GM23338 (cell line): ENCODE results near the gene TMEM256. TPM values are rescaled to one million over a fixed set of nuclear protein-coding genes. Genes with fewer than 3 reads are reported as not detected.

Source experiments
- ATAC-seq: fragments of 200-7000 bp; cut with Tn5 transposase; 3 replicates; pipeline ENCODE4 v1.9.1; 2020
- DNase-seq: peaks from one replicate; pipeline ENCODE4 v3.0.0-alpha.2; 2015; ENCODE audit warnings: low spot score
- H2AFZ ChIP-seq: fragments of 200-600 bp; sonication (generic); 2 replicates; pipeline ENCODE4 v1.8.0; 2016; ENCODE audit warnings: antibody characterized with exemption, mild to moderate bottlenecking, moderate library complexity
- H3F3A ChIP-seq: fragments of 200-600 bp; sonication (generic); replicated peaks from 2 replicates; pipeline ENCODE4 v1.8.0; 2017; ENCODE audit warnings: antibody characterized with exemption, mixed run types, low read depth
- H3K27ac ChIP-seq: fragments of 200-600 bp; sonication (generic); 2 replicates; pipeline ENCODE4 v1.6.1; 2016; ENCODE audit warnings: low read depth
- H3K27me3 ChIP-seq: fragments of 200-600 bp; sonication (generic); 2 replicates; pipeline ENCODE4 v1.8.0; 2016; ENCODE audit warnings: mild to moderate bottlenecking, mixed run types, moderate library complexity; ENCODE audit not compliant: insufficient read depth
- H3K36me3 ChIP-seq: fragments of 200-600 bp; sonication (generic); 2 replicates; pipeline ENCODE4 v1.8.0; 2016; ENCODE audit warnings: mild to moderate bottlenecking; ENCODE audit not compliant: insufficient read depth
- H3K4me1 ChIP-seq: fragments of 200-600 bp; sonication (generic); 2 replicates; pipeline ENCODE4 v1.8.0; 2016; ENCODE audit warnings: mild to moderate bottlenecking, moderate library complexity; ENCODE audit not compliant: insufficient read depth
- H3K4me2 ChIP-seq: fragments of 200-600 bp; sonication (generic); 2 replicates; pipeline ENCODE4 v1.7.1; 2017; ENCODE audit warnings: mixed run types
- H3K4me3 ChIP-seq: fragments of 200-600 bp; sonication (generic); 2 replicates; pipeline ENCODE4 v1.6.1; 2016; ENCODE audit warnings: mixed run types
- H3K79me2 ChIP-seq: fragments of 200-600 bp; sonication (generic); replicated peaks from 2 replicates; pipeline ENCODE4 v1.8.0; 2017; ENCODE audit warnings: mild to moderate bottlenecking; ENCODE audit not compliant: insufficient read depth
- H3K9me2 ChIP-seq: fragments of 200-600 bp; sonication (generic); 2 replicates; pipeline ENCODE4 v1.8.0; 2017; ENCODE audit not compliant: insufficient read depth
- H4K20me1 ChIP-seq: fragments of 200-600 bp; sonication (generic); replicated peaks from 2 replicates; pipeline ENCODE4 v1.8.0; 2017; ENCODE audit warnings: mild to moderate bottlenecking; ENCODE audit not compliant: insufficient read depth
- H3K27ac Mint-ChIP-seq: 2 replicates; pipeline ENCODE4 v1.8.0; 2020; ENCODE audit warnings: inconsistent platforms, mild to moderate bottlenecking, moderate library complexity, mixed read lengths
- H3K27me3 Mint-ChIP-seq: 3 replicates; pipeline ENCODE4 v1.8.0; 2022; ENCODE audit warnings: low read depth, mild to moderate bottlenecking, moderate library complexity, mixed read lengths, inconsistent platforms; ENCODE audit not compliant: insufficient read depth, poor library complexity
- H3K36me3 Mint-ChIP-seq: 3 replicates; pipeline ENCODE4 v1.8.0; 2021; ENCODE audit warnings: low read depth, mild to moderate bottlenecking, inconsistent platforms, moderate library complexity, mixed read lengths
- H3K4me1 Mint-ChIP-seq: 3 replicates; pipeline ENCODE4 v1.8.0; 2020; ENCODE audit warnings: mild to moderate bottlenecking, inconsistent platforms, mixed read lengths
- H3K4me3 Mint-ChIP-seq: 3 replicates; pipeline ENCODE4 v1.8.0; 2021; ENCODE audit warnings: moderate library complexity, mild to moderate bottlenecking, inconsistent platforms, mixed read lengths
- H3K9me3 Mint-ChIP-seq: 3 replicates; pipeline ENCODE4 v1.8.0; 2020; ENCODE audit warnings: moderate library complexity, mild to moderate bottlenecking, inconsistent platforms, mixed read lengths
- CREB1 ChIP-seq: fragments of 250-450 bp; sonication (Bioruptor Pico); IDR thresholded peaks from 2 replicates; pipeline ENCODE4 v1.5.0; 2020; ENCODE audit warnings: low read depth, mild to moderate bottlenecking, moderate library complexity
- CTCF ChIP-seq, 2 experiments: fragments of 200-600 bp in 1 of 2; sonication (generic) in 1 of 2; conservative IDR thresholded peaks; 2 replicates each; pipeline versions ENCODE4 v1.5.1 to v1.6.1; 2016 to 2017; ENCODE audit warnings: antibody characterized with exemption in 2 of 2, low read depth in 2 of 2, mild to moderate bottlenecking in 2 of 2, moderate library complexity in 1 of 2
- ETS1 ChIP-seq: IDR thresholded peaks from 2 replicates; pipeline ENCODE4 v1.6.1; 2016; ENCODE audit warnings: antibody characterized with exemption
- EZH2 ChIP-seq: fragments of 200-600 bp; sonication (generic); IDR thresholded peaks from one replicate; pipeline ENCODE4 v1.8.0; 2017; ENCODE audit warnings: antibody characterized with exemption, mild to moderate bottlenecking, low read depth; ENCODE audit not compliant: unreplicated experiment
- EZH2phosphoT487 ChIP-seq: fragments of 200-600 bp; sonication (generic); IDR thresholded peaks from one replicate; pipeline ENCODE4 v1.8.1; 2018; ENCODE audit warnings: antibody characterized with exemption; ENCODE audit not compliant: unreplicated experiment
- JUNB ChIP-seq: IDR thresholded peaks from one replicate; pipeline ENCODE4 v1.6.1; 2016; ENCODE audit warnings: antibody characterized with exemption; ENCODE audit not compliant: unreplicated experiment
- NANOG ChIP-seq: IDR thresholded peaks from 2 replicates; pipeline ENCODE4 v1.6.1; 2016; ENCODE audit warnings: antibody characterized with exemption, borderline replicate concordance
- POLR2AphosphoS5 ChIP-seq: IDR thresholded peaks from 2 replicates; pipeline ENCODE4 v1.6.1; 2016; ENCODE audit warnings: antibody characterized with exemption, low read depth
- REST ChIP-seq: IDR thresholded peaks from one replicate; pipeline ENCODE4 v1.6.1; 2018; ENCODE audit warnings: antibody characterized with exemption; ENCODE audit not compliant: unreplicated experiment
- STAT1 ChIP-seq: IDR thresholded peaks from one replicate; pipeline ENCODE4 v1.6.1; 2016; ENCODE audit warnings: antibody characterized with exemption; ENCODE audit not compliant: unreplicated experiment
- ZNF114 ChIP-seq: fragments of 250-450 bp; sonication (Bioruptor Pico); IDR thresholded peaks from 2 replicates; pipeline ENCODE4 v1.5.0; 2020; ENCODE audit warnings: mild to moderate bottlenecking, moderate library complexity
- ZNF331 ChIP-seq: fragments of 250-450 bp; sonication (Bioruptor Pico); IDR thresholded peaks from 2 replicates; pipeline ENCODE4 v1.5.0; 2020; ENCODE audit warnings: low read depth, mild to moderate bottlenecking, moderate library complexity
- ZNF462 ChIP-seq: fragments of 250-450 bp; sonication (Bioruptor Pico); IDR thresholded peaks from 2 replicates; pipeline ENCODE4 v1.5.0; 2020; ENCODE audit warnings: mild to moderate bottlenecking, moderate library complexity
- polyA plus RNA-seq: library from polyadenylated mRNA; unstranded; fragments of >200 nt; fragmentation: Nextera tagmentation; extraction: Ambion mirVana; gene quantifications from 2 replicates; pipeline ENCODE4 v1.2.1, GENCODE V29; 2016
- total RNA-seq: library from RNA; depleted of rRNA; stranded (reverse); fragments of >200 nt; shearing (Covaris generic); gene quantifications from 2 replicates; pipeline ENCODE4 v1.2.3, GENCODE V29; 2014

The TMEM256 gene
- total and polyA plus RNA-seq, 2 experiments from 2014 or later = 127 to 197 TPM

GRCh38 chr17:7357381-7357780 lies 46.5 kb downstream of the TMEM256 start:
- no peaks in the 10 kb centered on the region for H3K9me2 ChIP-seq
- no peaks in the 10 kb centered on the region for H3K27me3 ChIP-seq
- Mint-ChIP-seq H3K4me3 (no peak overlapping the region), H3K36me3 (peaks cover 4% of the 10 kb centered on the region; the same call in 1 of the 3 replicates), H3K27ac (no peak overlapping the region), H3K27me3 (peaks cover 23% of the 10 kb centered on the region), H3K4me1 (peaks cover 16% of the 10 kb centered on the region), H3K9me3 (no peaks in the 10 kb centered on the region)
- no peak overlapping the region for H3K27ac ChIP-seq
- no peak overlapping the region for H2AFZ ChIP-seq
- H3K79me2 ChIP-seq = no peaks in the 10 kb centered on the region
- H3K4me1 ChIP-seq = peaks cover 18% of the 10 kb centered on the region
- H3F3A ChIP-seq = peaks cover 3% of the 10 kb centered on the region
- no peak for DNase-seq
- no peaks in the 10 kb centered on the region for H3K36me3 ChIP-seq
- no peak overlapping the region for H3K4me2 ChIP-seq
- no peak overlapping the region for H3K4me3 ChIP-seq
- TF ChIP-seq CTCF (conservative IDR thresholded peaks at IDR 0.05; ENCODE audit: low read depth in 2 of 2) (no peak), POLR2AphosphoS5 (no peak), ZNF114 (CRISPR knock-in tag) (no peak), ZNF331 (CRISPR knock-in tag) (no peak), EZH2 (no peak), ZNF462 (no peak), JUNB (no peak), STAT1 (no peak), CREB1 (CRISPR knock-in tag) (no peak), ETS1 (no peak), NANOG (no peak), EZH2phosphoT487 (no peak), REST (no peak)
- no peaks in the 10 kb centered on the region; the same call in 1 of the 2 replicates for H4K20me1 ChIP-seq
- no peak for ATAC-seq
